GM10248 (cell line): Measurements from ENCODE around the gene AEBP1.

Source experiments
- CTCF ChIA-PET: fragments of 300-600 bp; sonication (Branson Sonifier 250); formaldehyde crosslinking; extraction: SDS; loops from one replicate; lab custom pipeline; 2021; ENCODE audit warnings: antibody characterized with exemption; lab: Yijun Ruan, JAX
- POLR2A ChIA-PET: fragments of 350-650 bp; sonication (Branson Sonifier 250); formaldehyde crosslinking; extraction: SDS; loops from one replicate; lab custom pipeline; 2020; ENCODE audit warnings: antibody characterized with exemption; lab: Yijun Ruan, JAX
- DNase-seq: peaks from one replicate; pipeline ENCODE4 v3.0.0; 2012; ENCODE audit errors: extremely low spot score
- CTCF ChIP-seq: IDR thresholded peaks from 2 replicates; pipeline ENCODE4 v1.5.1; 2012; ENCODE audit warnings: mild to moderate bottlenecking, low read depth; ENCODE audit errors: extremely low read depth, missing control alignments, control extremely low read depth

The AEBP1 gene

GRCh38 chr7:44096326-44096881, 7.7 kb upstream of the AEBP1 start:
- no peak for TF ChIP-seq CTCF
- POLR2A ChIA-PET = no interaction called here
- no peak for DNase-seq
- CTCF ChIA-PET = interaction anchor here (0.8 to 3.7 kb wide), 6 partner anchors 10 to 438 kb away, joined by 3 to 42 read pairs (median 5); no protein-coding TSS in a partner anchor

GRCh38 chr7:44097064-44097932, 6.8 kb upstream of the AEBP1 start:
- ChIA-PET CTCF (interaction anchor here (0.8 to 3.7 kb wide), 10 partner anchors 10 to 437 kb away, joined by 3 to 42 read pairs (median 5); partner anchors contain the start of gene POLD2), POLR2A (no interaction called here)
- TF ChIP-seq CTCF = no peak
- DNase-seq = peak; percentile 77

GRCh38 chr7:44098092-44099068, 5.8 kb upstream of the AEBP1 start:
- TF ChIP-seq CTCF = no peak
- ChIA-PET POLR2A (no interaction called here), CTCF (interaction anchor here (0.8 to 3.7 kb wide), 12 partner anchors 9 to 467 kb away, joined by 3 to 42 read pairs (median 4); partner anchors contain the start of gene POLD2)
- DNase-seq = no peak

GRCh38 chr7:44099669-44100068, 4.5 kb upstream of the AEBP1 start:
- no peak for TF ChIP-seq CTCF
- no peak for DNase-seq
- CTCF ChIA-PET = interaction anchor here (1.0 to 3.7 kb wide), 4 partner anchors 14 to 27 kb away, joined by 3 to 42 read pairs (median 4); partner anchors contain the start of gene POLD2
- POLR2A ChIA-PET = no interaction called here

GRCh38 chr7:44100458-44101302, 3.5 kb upstream of the AEBP1 start:
- peak; percentile 28 for DNase-seq
- no peak for TF ChIP-seq CTCF
- CTCF ChIA-PET = interaction anchor here (1.3 kb wide), 1 partner anchor 10 kb away, joined by 4 read pairs; no protein-coding TSS in a partner anchor
- POLR2A ChIA-PET = no interaction called here
